ENCODE measurements around the gene APBB1.

DNA sequence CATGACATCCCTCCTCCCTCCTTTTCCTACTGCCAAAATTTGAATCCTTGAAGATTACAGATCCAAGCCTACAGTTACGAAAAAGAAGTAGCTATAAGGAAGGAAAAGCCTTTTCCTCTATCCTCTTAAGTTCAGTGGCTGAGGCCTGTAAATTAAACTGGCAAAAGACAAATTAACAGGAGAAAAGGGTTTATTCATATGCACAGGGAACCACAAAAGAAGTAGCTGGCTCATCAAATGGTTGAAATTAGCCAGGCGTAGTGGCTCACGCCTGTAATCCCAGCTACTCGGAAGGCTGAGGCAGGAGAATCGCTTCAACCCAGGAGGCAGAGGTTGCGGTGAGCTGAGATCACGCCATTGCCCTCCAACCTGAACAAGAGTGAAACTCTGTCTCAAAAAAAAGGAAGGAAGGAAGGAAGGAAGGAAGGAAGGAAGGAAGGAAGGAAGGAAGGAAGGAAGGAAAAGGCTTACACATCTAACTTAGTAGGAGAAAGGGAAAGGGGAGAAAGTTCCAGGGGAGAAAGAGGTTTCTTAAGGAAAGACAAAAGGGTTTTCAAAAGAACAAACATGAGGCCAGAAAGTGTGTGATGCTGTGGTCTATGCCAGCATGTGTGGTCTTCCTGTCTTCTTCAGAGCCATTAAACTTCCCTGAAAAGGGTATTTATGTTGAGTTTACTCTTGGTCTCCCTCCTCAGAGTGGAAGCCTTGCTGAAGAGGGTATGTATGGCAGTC lies 33.7 kb downstream of the APBB1 start:
- TF ChIP-seq, protein P1, sequence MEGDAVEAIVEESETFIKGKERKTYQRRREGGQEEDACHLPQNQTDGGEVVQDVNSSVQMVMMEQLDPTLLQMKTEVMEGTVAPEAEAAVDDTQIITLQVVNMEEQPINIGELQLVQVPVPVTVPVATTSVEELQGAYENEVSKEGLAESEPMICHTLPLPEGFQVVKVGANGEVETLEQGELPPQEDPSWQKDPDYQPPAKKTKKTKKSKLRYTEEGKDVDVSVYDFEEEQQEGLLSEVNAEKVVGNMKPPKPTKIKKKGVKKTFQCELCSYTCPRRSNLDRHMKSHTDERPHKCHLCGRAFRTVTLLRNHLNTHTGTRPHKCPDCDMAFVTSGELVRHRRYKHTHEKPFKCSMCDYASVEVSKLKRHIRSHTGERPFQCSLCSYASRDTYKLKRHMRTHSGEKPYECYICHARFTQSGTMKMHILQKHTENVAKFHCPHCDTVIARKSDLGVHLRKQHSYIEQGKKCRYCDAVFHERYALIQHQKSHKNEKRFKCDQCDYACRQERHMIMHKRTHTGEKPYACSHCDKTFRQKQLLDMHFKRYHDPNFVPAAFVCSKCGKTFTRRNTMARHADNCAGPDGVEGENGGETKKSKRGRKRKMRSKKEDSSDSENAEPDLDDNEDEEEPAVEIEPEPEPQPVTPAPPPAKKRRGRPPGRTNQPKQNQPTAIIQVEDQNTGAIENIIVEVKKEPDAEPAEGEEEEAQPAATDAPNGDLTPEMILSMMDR (conservative IDR thresholded peaks at IDR 0.05; ENCODE audit: low read depth, low read length): no peak
- TF ChIP-seq EZH2phosphoT487 (IDR thresholded peaks at IDR 0.05; ENCODE audit: borderline replicate concordance, low read length) (no peak), EZH2 (IDR thresholded peaks at IDR 0.05; ENCODE audit: low read length, unreplicated experiment) (no peak)
